M059J (cell line): ENCODE results near the gene COA8. TPM values are rescaled to one million over a fixed set of nuclear protein-coding genes. Genes with fewer than 3 reads are reported as not detected.
"Not testable (repeated sequence)": the region's sequence is repeated elsewhere in the genome, so short reads cannot be mapped to it uniquely, and the experiment has no call there.

Source experiments
- DNase-seq: peaks from one replicate; pipeline ENCODE4 v3.0.0-alpha.2; 2012; ENCODE audit warnings: low read depth
- total RNA-seq: library from RNA; depleted of rRNA; stranded (reverse); fragments of >200 nt; shearing (Covaris generic); gene quantifications from 2 replicates; pipeline ENCODE4 v1.2.3, GENCODE V29; 2014

Gene COA8
- total RNA-seq, 1 experiment from 2014 or later, result 30.7 TPM

DNA sequence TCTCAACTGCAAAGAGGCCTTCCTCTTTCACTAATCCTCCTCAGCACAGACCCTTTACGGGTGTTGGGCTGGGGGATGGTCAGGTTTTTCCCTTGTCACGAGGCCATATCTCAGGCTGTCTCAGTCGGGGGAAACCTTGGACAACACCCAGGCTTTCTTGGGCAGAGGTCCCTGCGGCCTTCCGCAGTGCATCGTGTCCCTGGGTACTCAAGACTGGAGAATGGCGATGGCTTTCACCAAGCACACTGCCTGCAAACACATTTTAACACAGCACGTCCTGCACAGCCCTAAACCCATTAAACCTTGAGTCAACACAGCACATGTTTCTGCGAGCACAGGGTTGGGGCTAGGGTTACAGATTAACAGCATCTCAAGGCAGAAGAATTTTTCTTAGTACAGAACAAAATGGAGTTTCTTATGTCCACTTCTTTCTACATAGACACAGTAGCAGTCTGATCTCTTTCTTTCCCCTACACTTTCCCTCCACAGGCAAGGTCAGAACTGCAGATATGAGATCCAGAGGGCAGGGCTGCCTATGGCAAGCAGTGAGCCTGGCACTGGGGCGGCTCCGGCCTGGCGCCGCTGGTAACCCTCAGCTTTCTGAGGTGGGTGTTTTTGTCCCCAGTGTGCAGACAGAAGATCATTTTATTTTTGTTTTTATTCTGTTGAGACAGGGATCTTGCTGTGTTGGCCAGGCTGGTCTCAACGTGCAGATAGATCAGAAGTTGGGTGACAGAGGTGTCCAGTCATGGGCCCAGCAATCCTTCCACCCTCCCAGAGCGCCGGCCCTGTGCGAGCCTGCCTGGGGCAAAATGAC lies 37.1 kb upstream of the COA8 start:
- not testable (repeated sequence) for DNase-seq

DNA sequence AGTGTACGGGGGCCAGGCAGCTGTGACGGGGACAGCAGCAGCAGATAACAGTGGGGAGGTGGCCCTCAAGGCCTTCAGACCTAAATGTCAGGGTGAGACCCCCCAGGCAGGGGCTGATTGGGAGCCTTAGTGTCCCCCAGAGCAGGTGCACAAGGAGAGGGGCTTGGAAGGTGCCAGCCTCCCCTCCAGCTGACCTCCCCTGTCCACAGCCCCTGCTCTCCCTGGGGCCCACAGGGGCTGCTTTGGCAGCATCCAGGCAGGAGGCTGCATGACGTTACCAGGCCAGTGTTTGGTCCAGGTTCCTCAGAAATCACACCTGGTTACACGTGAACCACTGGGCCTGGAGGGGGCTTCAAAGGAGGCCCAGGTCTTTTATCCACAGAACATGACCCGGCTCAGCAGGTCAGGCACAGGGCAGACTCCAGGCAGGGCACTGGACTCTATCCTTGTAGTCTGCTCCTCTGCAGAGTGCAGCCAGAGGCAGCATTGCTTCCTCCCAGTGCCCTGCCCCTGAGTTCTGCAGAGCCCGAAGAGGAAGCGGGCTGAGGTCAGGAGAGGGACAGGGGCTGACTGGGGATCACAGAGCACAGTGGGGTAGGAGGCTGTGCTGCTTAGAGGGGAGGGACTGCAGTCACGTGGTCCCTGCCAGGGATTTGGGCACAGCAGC lies 36.4 kb upstream of the COA8 start:
- DNase-seq, result no peak

- no peak for DNase-seq
These were observed 35.9 kb upstream of the COA8 start for GRCh38 chr14:103526914-103527248.

GRCh38 chr14:103527408-103528145 lies 35.2 kb upstream of the COA8 start:
- DNase-seq, result peak; percentile 80

DNA sequence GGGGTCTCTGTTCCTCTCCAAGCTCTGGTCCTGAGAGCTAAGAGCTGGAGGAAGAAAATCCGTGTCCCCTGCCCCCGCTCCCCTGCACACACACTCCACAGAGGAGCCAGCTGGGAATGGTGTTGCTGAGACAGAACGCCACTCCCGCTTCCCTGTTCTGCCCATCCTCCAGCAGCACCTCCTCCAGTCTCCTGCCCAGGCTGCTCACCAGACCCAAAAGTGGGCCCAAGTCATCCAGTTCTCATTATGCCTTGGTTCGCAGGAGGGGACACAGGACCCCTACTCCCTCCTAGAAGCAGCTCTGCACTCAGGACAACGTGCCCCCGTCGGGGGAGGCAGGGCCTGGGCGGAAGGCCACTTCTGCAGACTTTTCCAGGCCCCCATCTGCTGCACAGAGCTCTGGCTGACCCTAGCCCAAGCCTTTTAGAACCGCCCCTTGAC lies 34.6 kb upstream of the COA8 start:
- DNase-seq, result peak; percentile 31

GRCh38 chr14:103528587-103529382 lies 34.0 kb upstream of the COA8 start, which contains the start of gene TRMT61A:
Gene TRMT61A, plus strand, starts transcription at chr14:103529196. Its CDS starts 783 bp downstream, at chr14:103529979.
- DNase-seq, result peak; percentile 84

GRCh38 chr14:103529383-103530365 lies 33.1 kb upstream of the COA8 start:
- no peak for DNase-seq

DNA sequence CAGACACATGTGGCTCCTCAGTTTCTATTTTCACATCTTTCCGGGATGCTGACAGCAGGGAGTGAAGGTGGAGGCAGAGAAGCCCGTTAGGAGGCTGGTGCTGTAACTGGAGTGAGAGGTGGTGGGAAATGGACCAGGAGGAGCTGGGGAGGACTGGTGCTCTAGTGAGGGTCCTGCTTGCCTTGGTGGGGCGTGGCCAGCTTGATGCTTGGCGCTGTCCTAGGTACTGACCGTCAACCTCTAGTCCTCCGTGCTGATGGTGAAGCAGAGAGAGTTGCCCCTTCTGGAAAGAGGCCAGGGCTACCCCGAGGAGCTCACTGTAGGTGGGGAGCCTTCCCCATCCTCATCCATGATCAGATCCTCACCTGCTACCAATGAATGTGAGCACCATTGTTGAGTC lies 32.4 kb upstream of the COA8 start:
- no peak for DNase-seq

DNA sequence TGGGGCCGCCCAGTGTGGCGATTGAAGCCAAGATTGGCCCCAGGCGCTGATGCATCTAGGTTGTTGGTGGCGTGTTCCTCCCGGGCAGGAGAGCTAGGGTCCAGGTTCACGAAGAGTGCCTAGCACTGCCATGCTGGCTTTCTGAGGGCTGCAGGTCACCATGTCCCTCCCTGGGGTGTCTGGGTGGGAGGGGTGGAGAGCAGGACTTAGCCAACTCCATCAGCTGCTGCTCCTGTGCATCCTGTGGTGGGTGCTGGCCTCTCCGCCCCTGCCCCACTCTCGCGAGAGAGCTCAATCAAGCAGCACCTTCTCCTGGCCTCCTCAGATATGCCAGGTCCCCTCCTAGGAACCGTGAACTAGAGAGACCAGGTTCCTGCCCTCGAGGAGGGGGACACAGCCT lies 31.9 kb upstream of the COA8 start:
- DNase-seq, result no peak

- DNase-seq, result no peak
These were observed 31.1 kb upstream of the COA8 start for GRCh38 chr14:103531421-103532215.

GRCh38 chr14:103532216-103533136 lies 30.3 kb upstream of the COA8 start:
- DNase-seq, result no peak

- no peak for DNase-seq
These were observed 29.4 kb upstream of the COA8 start for GRCh38 chr14:103533137-103533998.

GRCh38 chr14:103533999-103534575 lies 28.7 kb upstream of the COA8 start:
- DNase-seq, result no peak

GRCh38 chr14:103534576-103535061 lies 28.1 kb upstream of the COA8 start:
- DNase-seq, result no peak

DNA sequence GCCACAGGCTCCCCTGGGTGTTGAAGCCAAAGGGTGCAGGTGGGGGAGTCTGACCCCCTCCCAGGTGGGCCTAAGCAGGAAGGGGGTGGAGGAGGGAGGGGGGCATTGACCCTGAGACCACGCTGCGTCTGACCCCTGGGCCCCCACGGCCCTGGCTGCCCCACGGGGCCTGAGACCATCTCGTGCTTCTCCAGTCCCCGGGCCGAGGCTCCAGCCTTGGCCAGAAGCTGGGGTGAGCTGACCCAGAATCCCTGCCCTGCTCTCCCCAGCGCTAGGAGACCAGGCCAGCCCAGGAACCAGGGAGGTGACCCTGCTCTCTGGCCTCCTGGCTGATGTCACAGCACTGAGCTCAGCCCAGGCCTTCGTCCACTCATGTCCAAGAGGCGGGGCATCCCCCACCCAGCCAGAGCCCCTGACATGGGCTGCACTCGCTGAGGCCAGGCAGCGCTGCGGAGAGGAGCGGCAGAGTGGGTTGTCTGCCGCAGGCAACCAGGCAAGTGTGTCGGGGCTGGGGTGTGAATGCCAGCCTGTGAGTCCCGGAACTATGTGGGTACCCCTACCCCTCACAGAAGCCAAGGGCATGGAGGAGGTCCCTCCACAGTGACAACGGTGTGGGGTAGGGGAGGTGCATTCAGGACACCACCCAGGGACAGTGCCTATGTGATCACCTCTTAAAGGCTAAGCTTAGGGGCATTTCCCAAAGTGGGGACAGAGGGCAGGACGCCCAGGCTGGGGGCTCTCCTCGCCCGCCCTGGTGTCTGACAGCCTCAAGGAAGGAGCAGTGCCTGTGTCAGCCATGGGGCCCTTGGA lies 27.5 kb upstream of the COA8 start:
- DNase-seq, result no peak
